ENCODE measurements around the gene SMIM14. TPM values are rescaled to one million over a fixed set of nuclear protein-coding genes. Genes with fewer than 3 reads are reported as not detected.
"Not testable (repeated sequence)": the region's sequence is repeated elsewhere in the genome, so short reads cannot be mapped to it uniquely, and the experiment has no call there.

The SMIM14 gene
- total RNA-seq, 1 experiment from 2014 or later: 14.5 TPM

DNA sequence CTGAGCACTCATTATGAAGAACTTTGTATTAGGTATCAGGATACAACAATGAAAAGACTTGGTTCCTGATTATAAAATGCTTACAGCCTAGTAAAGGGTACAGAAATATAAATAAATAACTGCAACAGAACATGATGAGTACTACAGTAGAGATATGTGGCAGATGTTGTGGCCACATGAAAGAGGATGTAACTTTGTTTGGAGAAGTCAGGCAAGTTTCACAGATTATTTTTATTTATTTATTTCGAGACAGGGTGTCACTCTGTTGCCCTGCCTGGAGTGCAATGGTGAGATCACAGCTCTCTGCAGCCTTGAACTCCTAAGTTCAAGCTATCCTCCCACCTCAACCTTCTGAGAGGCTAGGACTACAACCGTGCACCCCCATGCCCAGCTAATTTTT is 43.5 kb upstream of the SMIM14 start:
- CTCF ChIA-PET: no interaction called here
- BruUV-seq (replicated peaks): no TSS peak

DNA sequence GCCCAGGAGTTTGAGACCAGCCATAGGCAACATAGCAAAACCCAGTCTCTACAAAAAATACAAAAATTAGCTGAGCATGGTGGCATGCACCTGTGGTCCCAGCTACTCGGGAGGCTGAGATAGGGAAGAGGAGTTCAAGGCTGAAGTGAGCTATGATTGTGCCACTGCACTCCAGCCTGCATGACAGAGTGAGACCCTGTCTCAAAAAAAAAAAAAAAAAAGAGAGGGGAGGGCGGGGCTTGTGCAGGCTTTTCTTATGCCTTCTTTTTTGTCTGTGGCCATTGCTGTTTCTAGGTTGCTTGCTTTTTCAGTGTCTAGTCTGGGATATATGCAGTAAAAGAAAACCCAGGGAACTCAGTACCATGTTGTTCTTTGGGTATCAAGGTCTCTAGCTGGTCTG is 42.3 kb upstream of the SMIM14 start:
- ChIA-PET CTCF (interaction anchor here (0.6 kb wide), 1 partner anchor 18 kb away, joined by 5 read pairs; no protein-coding TSS in a partner anchor), POLR2A (ENCODE audit: low non-redundant PET) (interaction anchor here (0.6 kb wide), 1 partner anchor 43 kb away, joined by 4 read pairs; no protein-coding TSS in a partner anchor)
- H3K4me3 ChIP-seq (ENCODE audit: low read depth, low read length, poor library complexity, severe bottlenecking); intact Hi-C loops (cut with micrococcal nuclease; ENCODE audit: unreplicated experiment); H3K4me1 ChIP-seq (ENCODE audit: insufficient read depth, low read length, poor library complexity, severe bottlenecking); H3K9me3 ChIP-seq (ENCODE audit: low read depth, low read length, poor library complexity, severe bottlenecking); BruUV-seq (replicated peaks); H3K36me3 ChIP-seq (ENCODE audit: insufficient read depth, low read length, poor library complexity, severe bottlenecking); DNase-seq (ENCODE audit: low spot score); H3K27me3 ChIP-seq (replicated peaks; ENCODE audit: insufficient read depth, low read depth, low read length, poor library complexity); H3K27ac ChIP-seq (ENCODE audit: low read depth, low read length, poor library complexity, severe bottlenecking): not testable (repeated sequence)

More for the DNA sequence above, 43.5 kb upstream of the SMIM14 start:
- TF ChIP-seq, protein P1, sequence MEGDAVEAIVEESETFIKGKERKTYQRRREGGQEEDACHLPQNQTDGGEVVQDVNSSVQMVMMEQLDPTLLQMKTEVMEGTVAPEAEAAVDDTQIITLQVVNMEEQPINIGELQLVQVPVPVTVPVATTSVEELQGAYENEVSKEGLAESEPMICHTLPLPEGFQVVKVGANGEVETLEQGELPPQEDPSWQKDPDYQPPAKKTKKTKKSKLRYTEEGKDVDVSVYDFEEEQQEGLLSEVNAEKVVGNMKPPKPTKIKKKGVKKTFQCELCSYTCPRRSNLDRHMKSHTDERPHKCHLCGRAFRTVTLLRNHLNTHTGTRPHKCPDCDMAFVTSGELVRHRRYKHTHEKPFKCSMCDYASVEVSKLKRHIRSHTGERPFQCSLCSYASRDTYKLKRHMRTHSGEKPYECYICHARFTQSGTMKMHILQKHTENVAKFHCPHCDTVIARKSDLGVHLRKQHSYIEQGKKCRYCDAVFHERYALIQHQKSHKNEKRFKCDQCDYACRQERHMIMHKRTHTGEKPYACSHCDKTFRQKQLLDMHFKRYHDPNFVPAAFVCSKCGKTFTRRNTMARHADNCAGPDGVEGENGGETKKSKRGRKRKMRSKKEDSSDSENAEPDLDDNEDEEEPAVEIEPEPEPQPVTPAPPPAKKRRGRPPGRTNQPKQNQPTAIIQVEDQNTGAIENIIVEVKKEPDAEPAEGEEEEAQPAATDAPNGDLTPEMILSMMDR (conservative IDR thresholded peaks at IDR 0.05; ENCODE audit: low read depth, low read length): no peak
- no peak for TF ChIP-seq EZH2 (IDR thresholded peaks at IDR 0.05; ENCODE audit: borderline replicate concordance, low read depth, low read length, poor library complexity, severe bottlenecking)
- POLR2A ChIA-PET (ENCODE audit: low non-redundant PET): no interaction called here
- Histone ChIP-seq H3K4me3 (ENCODE audit: low read depth, low read length, poor library complexity, severe bottlenecking) (no peak overlapping the region), H3K36me3 (ENCODE audit: insufficient read depth, low read length, poor library complexity, severe bottlenecking) (no peaks in the 10 kb centered on the region), H3K9me3 (ENCODE audit: low read depth, low read length, poor library complexity, severe bottlenecking) (no peaks in the 10 kb centered on the region), H3K4me1 (ENCODE audit: insufficient read depth, low read length, poor library complexity, severe bottlenecking) (no peaks in the 10 kb centered on the region), H3K27ac (ENCODE audit: low read depth, low read length, poor library complexity, severe bottlenecking) (no peak overlapping the region), H3K27me3 (replicated peaks; ENCODE audit: insufficient read depth, low read depth, low read length, poor library complexity) (no peaks in the 10 kb centered on the region)
- intact Hi-C loops (cut with micrococcal nuclease; ENCODE audit: unreplicated experiment): no loop called here
- no peak for DNase-seq (ENCODE audit: low spot score)

DNA sequence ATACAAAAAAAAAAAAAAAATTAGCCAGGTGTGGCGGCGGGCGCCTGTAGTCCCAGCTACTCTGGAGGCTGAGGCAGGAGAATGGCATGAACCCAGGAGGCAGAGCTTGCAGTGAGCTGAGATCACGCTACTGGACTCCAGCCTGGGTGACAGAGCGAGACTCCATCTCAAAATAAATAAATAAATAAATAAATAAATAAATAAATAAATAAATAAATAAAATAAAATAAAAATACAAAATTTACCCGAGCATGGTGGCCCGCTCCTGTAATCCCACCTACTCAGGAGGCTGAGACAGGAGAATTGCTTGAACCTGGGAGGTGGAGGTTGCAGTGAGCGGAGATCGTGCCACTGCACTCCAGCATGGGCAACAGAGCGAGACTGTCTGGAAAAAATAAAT is 37.0 kb upstream of the SMIM14 start:
- H3K4me3 ChIP-seq (ENCODE audit: low read depth, low read length, poor library complexity, severe bottlenecking); CTCF ChIA-PET; DNase-seq (ENCODE audit: low spot score); H3K9me3 ChIP-seq (ENCODE audit: low read depth, low read length, poor library complexity, severe bottlenecking); POLR2A ChIA-PET (ENCODE audit: low non-redundant PET); H3K27me3 ChIP-seq (replicated peaks; ENCODE audit: insufficient read depth, low read depth, low read length, poor library complexity); H3K36me3 ChIP-seq (ENCODE audit: insufficient read depth, low read length, poor library complexity, severe bottlenecking); BruUV-seq (replicated peaks); intact Hi-C loops (cut with micrococcal nuclease; ENCODE audit: unreplicated experiment); H3K4me1 ChIP-seq (ENCODE audit: insufficient read depth, low read length, poor library complexity, severe bottlenecking); H3K27ac ChIP-seq (ENCODE audit: low read depth, low read length, poor library complexity, severe bottlenecking): not testable (repeated sequence)

DNA sequence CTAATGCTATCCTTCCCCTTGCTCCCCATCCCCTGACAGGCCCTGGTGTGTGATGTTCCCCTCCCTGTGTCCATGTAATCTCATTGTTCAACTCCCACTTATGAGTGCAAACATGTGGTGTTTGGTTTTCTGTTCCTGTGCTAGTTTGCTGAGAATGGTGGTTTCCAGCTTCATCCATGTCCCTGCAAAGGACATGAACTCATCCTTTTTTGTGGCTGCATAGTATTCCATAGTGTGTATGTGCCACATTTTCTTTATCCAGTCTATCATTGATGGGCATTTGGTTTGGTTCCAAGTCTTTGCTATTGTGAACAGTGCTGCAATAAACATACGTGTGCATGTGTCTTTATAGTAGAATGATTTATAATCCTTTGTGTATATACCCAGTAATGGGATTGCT is 31.6 kb upstream of the SMIM14 start:
- H3K4me1 ChIP-seq (ENCODE audit: insufficient read depth, low read length, poor library complexity, severe bottlenecking); intact Hi-C loops (cut with micrococcal nuclease; ENCODE audit: unreplicated experiment); DNase-seq (ENCODE audit: low spot score); H3K27ac ChIP-seq (ENCODE audit: low read depth, low read length, poor library complexity, severe bottlenecking); BruUV-seq (replicated peaks); POLR2A ChIA-PET (ENCODE audit: low non-redundant PET); H3K36me3 ChIP-seq (ENCODE audit: insufficient read depth, low read length, poor library complexity, severe bottlenecking); H3K4me3 ChIP-seq (ENCODE audit: low read depth, low read length, poor library complexity, severe bottlenecking); H3K27me3 ChIP-seq (replicated peaks; ENCODE audit: insufficient read depth, low read depth, low read length, poor library complexity); CTCF ChIA-PET; H3K9me3 ChIP-seq (ENCODE audit: low read depth, low read length, poor library complexity, severe bottlenecking): not testable (repeated sequence)

DNA sequence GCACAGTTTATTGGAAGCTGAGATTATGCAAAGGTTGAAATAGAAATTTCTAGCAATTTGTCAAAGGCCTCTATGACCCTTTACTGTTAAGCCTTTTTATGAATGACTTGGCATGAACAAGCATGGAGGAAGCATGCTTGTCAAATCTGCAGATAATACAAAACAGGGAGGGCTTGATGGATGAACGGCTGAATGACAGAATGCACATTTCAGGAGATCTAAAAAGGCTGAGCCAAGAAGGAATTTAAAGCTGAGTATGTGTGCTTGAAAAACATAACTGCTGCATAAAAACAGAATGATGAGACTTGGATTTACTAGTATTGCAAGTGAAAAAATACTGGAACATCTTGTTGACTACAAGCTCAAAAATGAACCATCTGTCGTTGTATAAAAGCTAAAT is 30.2 kb upstream of the SMIM14 start:
- POLR2A ChIA-PET (ENCODE audit: low non-redundant PET): no interaction called here

More for the DNA sequence above, 30.2 kb upstream of the SMIM14 start:
- no peak for DNase-seq (ENCODE audit: low spot score)
- H3K4me3 ChIP-seq (ENCODE audit: low read depth, low read length, poor library complexity, severe bottlenecking): no peak overlapping the region
- H3K27ac ChIP-seq (ENCODE audit: low read depth, low read length, poor library complexity, severe bottlenecking): no peak overlapping the region
- TF ChIP-seq, protein P1 (conservative IDR thresholded peaks at IDR 0.05; ENCODE audit: low read depth, low read length): no peak
- no peak for TF ChIP-seq EZH2 (IDR thresholded peaks at IDR 0.05; ENCODE audit: borderline replicate concordance, low read depth, low read length, poor library complexity, severe bottlenecking)
- H3K36me3 ChIP-seq (ENCODE audit: insufficient read depth, low read length, poor library complexity, severe bottlenecking): no peaks in the 10 kb centered on the region
- CTCF ChIA-PET: no interaction called here
- intact Hi-C loops (cut with micrococcal nuclease; ENCODE audit: unreplicated experiment): no loop called here
- H3K27me3 ChIP-seq (replicated peaks; ENCODE audit: insufficient read depth, low read depth, low read length, poor library complexity): no peaks in the 10 kb centered on the region
- no peaks in the 10 kb centered on the region for H3K4me1 ChIP-seq (ENCODE audit: insufficient read depth, low read length, poor library complexity, severe bottlenecking)
- no TSS peak for BruUV-seq (replicated peaks)
- no peaks in the 10 kb centered on the region for H3K9me3 ChIP-seq (ENCODE audit: low read depth, low read length, poor library complexity, severe bottlenecking)
